Testis (tissue), 3 donors: ENCODE results near the gene CLUH. TPM values are rescaled to one million over a fixed set of nuclear protein-coding genes. Genes with fewer than 3 reads are reported as not detected.
"Not testable (repeated sequence)": the region's sequence is repeated elsewhere in the genome, so short reads cannot be mapped to it uniquely, and the experiment has no call there.

Experiments
- DNase-seq: peaks from one replicate; pipeline ENCODE4 v3.0.0-alpha.2; 2019
- H3K27ac ChIP-seq, 2 donors: fragments of 200-600 bp; sonication (generic); one replicate each; pipeline ENCODE4 v1.5.1; 2019
- H3K27me3 ChIP-seq: fragments of 200-600 bp; sonication (generic); one replicate; pipeline ENCODE4 v1.5.1; 2019
- H3K36me3 ChIP-seq: fragments of 200-600 bp; sonication (generic); one replicate; pipeline ENCODE4 v1.5.1; 2017; ENCODE audit warnings: low read depth; ENCODE audit errors: missing control alignments
- H3K4me1 ChIP-seq: fragments of 200-600 bp; sonication (generic); one replicate; pipeline ENCODE4 v1.5.1; 2019
- H3K4me3 ChIP-seq, 2 donors: fragments of 200-600 bp; sonication (generic); one replicate each; pipeline ENCODE4 v1.5.1; 2017 to 2019
- H3K9me3 ChIP-seq: fragments of 200-600 bp; sonication (generic); one replicate; pipeline ENCODE4 v1.5.1; 2017
- CTCF ChIP-seq, 3 experiments: fragments of 450-650 bp in 2 of 3; fragments of 200-600 bp in 1 of 3; sonication (generic) in 1 of 3; IDR thresholded peaks; one replicate each; pipeline ENCODE4 v1.5.1; 2016 to 2019; ENCODE audit warnings: antibody characterized with exemption in 3 of 3, mild to moderate bottlenecking in 2 of 3, moderate library complexity in 1 of 3
- POLR2A ChIP-seq: fragments of 450-650 bp; IDR thresholded peaks from one replicate; pipeline ENCODE4 v1.6.1; 2017; ENCODE audit warnings: antibody characterized with exemption, mild to moderate bottlenecking, moderate library complexity
- WGBS, 2 donors: methylation state at CpG; one replicate each; pipeline ENCODE4 v1.1.5; 2018; 5-methylcytosine and 5-hydroxymethylcytosine counted together
- intact Hi-C: fragments of 100-400 bp; cut with DNase I; formaldehyde crosslinking; loops from one replicate; pipeline ENCODE4 v1.15.1; 2023; ENCODE audit warnings: low total_unique reads
- polyA plus RNA-seq: library from polyadenylated mRNA; stranded (reverse); fragments of 350-450 nt; fragmentation: Illumina TruSeq; extraction: RNeasy Lipid Tissue Mini Kit (QIAGEN cat#74804); gene quantifications from one replicate; pipeline ENCODE4 v1.2.3, GENCODE V29; 2014; ENCODE audit warnings: low read depth, low replicate concordance; ENCODE audit not compliant: insufficient read depth
- total RNA-seq, 2 donors: library from RNA; depleted of rRNA; stranded (reverse); fragments of >200 nt; gene quantifications; one replicate each; pipeline ENCODE4 v1.2.3, GENCODE V29; 2016

The CLUH gene
- total and polyA plus RNA-seq, 3 donors from 2014 or later: 60.1 to 183 (median 173) TPM

- TF ChIP-seq CTCF (IDR thresholded peaks at IDR 0.05): no peak
- TF ChIP-seq POLR2A: no peak
- no peak for DNase-seq
- Histone ChIP-seq H3K4me1 (peaks cover 2% of the 10 kb centered on the region), H3K4me3 (no peak overlapping the region), H3K27me3 (no peaks in the 10 kb centered on the region), H3K9me3 (no peaks in the 10 kb centered on the region), H3K36me3 (no peaks in the 10 kb centered on the region), H3K27ac (no peak overlapping the region)
- intact Hi-C loops: no loop called here
- 0 to 28% methylated on average over 1 of the region's 1 CpG for WGBS, 2 donors
Observed at GRCh38 chr17:2656283-2656682, 55.3 kb downstream of the CLUH start.

- peaks cover 2% of the 10 kb centered on the region for H3K4me1 ChIP-seq
- DNase-seq: no peak
- intact Hi-C loops: no loop called here
- H3K36me3 ChIP-seq: no peaks in the 10 kb centered on the region
- no peaks in the 10 kb centered on the region for H3K27me3 ChIP-seq
- WGBS, 2 donors: 54 to 81% methylated on average over 7 of the region's 7 CpGs
- no peak for TF ChIP-seq CTCF (IDR thresholded peaks at IDR 0.05)
- no peak for TF ChIP-seq POLR2A
- H3K9me3 ChIP-seq: no peaks in the 10 kb centered on the region
- no peak overlapping the region for H3K4me3 ChIP-seq
- H3K27ac ChIP-seq: no peak overlapping the region
Observed at GRCh38 chr17:2655546-2655945, 56.0 kb downstream of the CLUH start.

- intact Hi-C loops, H3K4me3 ChIP-seq, H3K36me3 ChIP-seq, H3K27ac ChIP-seq, H3K27me3 ChIP-seq, H3K9me3 ChIP-seq, DNase-seq, H3K4me1 ChIP-seq: not testable (repeated sequence)
- WGBS, 2 donors: 87 to 96% methylated on average over 3 of the region's 3 CpGs
Observed at GRCh38 chr17:2652911-2653310, 58.7 kb downstream of the CLUH start.

- TF ChIP-seq POLR2A (no peak), CTCF (IDR thresholded peaks at IDR 0.05) (no peak)
- 96 to 98% methylated on average over 11 of the region's 11 CpGs for WGBS, 2 donors
- H3K4me3 ChIP-seq: no peak overlapping the region
- no peak overlapping the region for H3K27ac ChIP-seq
- H3K4me1 ChIP-seq: no peaks in the 10 kb centered on the region
- H3K9me3 ChIP-seq: no peaks in the 10 kb centered on the region
- intact Hi-C loops: no loop called here
- H3K36me3 ChIP-seq: no peaks in the 10 kb centered on the region
- DNase-seq: no peak
- H3K27me3 ChIP-seq: no peaks in the 10 kb centered on the region
Observed at GRCh38 chr17:2649191-2649590, 62.4 kb downstream of the CLUH start.

- Histone ChIP-seq H3K9me3 (no peaks in the 10 kb centered on the region), H3K4me3 (no peak overlapping the region), H3K4me1 (no peaks in the 10 kb centered on the region), H3K36me3 (no peaks in the 10 kb centered on the region), H3K27ac (no peak overlapping the region), H3K27me3 (no peaks in the 10 kb centered on the region)
- 86 to 93% methylated on average over 6 of the region's 6 CpGs for WGBS, 2 donors
- intact Hi-C loops: no loop called here
- no peak for DNase-seq
- no peak for TF ChIP-seq CTCF (IDR thresholded peaks at IDR 0.05)
- no peak for TF ChIP-seq POLR2A
Observed at GRCh38 chr17:2647957-2648356, 63.6 kb downstream of the CLUH start.
